GM19025 (cell line): Measurements from ENCODE around the gene YARS1.

Experiments used
- ATAC-seq: cut with Tn5 transposase; IDR thresholded peaks from one replicate; pipeline ENCODE4 v1.9.1; 2021; ENCODE audit warnings: mild to moderate bottlenecking, low read depth, moderate library complexity; ENCODE audit not compliant: unreplicated experiment

The YARS1 gene

GRCh38 chr1:32748926-32749325 is 68.2 kb downstream of the YARS1 start:
- no peak for ATAC-seq

- ATAC-seq, result no peak
These were observed 68.8 kb downstream of the YARS1 start for GRCh38 chr1:32748348-32748747.

GRCh38 chr1:32746130-32746529 is 71.0 kb downstream of the YARS1 start:
- no peak for ATAC-seq

GRCh38 chr1:32744071-32744425 is 73.1 kb downstream of the YARS1 start:
- ATAC-seq, result no peak

DNA sequence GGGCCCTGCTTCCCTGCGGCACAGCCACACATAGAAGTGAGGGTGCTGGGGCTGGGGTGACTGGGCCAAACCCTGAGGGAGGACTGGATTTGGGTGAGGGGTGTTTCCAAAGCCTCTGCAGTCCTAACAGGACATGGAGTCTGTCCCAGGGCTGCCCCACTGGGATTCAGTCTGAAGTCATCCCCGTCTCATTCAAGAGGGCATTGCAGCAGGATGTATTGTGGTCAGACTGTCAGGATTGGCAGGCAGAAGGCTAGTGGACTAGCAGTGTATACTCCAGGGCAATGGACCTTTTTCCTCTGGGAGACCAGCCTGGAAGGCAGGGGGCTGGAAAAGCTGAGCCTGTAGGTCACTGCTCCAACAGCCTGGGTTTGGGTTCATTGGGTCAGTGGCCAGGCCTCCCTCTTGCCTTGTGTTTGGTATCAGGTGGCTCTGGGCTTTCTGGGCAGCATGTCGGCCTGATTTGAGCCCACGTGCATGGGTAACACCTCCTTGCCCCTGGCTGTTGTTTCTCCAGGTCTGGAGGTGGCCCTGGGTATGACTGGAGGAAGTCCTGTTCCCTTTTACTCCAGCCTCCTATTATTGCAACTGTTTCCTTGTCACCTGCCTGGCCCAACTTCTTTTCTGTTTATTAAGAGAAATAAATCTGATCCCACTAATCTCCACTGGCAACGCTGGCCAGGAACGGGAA is 73.6 kb downstream of the YARS1 start:
- ATAC-seq, result no peak

DNA sequence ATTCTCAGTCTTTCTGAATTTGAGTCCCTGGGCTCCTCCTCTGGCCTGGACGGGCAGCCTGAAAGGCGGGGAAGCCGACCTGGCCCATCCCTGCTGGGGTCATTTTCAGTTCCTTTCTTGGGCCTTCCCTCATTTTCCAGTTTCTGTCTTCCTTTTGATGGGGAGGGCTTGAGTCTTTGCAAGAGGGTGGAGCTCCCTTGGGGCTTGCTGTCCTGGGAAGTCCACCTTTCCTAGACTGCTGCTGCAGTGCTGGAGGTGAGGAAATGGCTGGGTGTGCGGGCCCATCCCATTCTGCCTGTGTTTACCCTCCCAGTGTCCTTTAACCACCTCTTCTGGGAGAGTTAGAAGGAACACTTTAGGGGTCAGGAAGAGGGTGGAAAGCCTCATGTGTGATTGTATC is 74.2 kb downstream of the YARS1 start:
- ATAC-seq, result no peak

- ATAC-seq, result no peak
These were observed 74.8 kb downstream of the YARS1 start for GRCh38 chr1:32742199-32742947.

DNA sequence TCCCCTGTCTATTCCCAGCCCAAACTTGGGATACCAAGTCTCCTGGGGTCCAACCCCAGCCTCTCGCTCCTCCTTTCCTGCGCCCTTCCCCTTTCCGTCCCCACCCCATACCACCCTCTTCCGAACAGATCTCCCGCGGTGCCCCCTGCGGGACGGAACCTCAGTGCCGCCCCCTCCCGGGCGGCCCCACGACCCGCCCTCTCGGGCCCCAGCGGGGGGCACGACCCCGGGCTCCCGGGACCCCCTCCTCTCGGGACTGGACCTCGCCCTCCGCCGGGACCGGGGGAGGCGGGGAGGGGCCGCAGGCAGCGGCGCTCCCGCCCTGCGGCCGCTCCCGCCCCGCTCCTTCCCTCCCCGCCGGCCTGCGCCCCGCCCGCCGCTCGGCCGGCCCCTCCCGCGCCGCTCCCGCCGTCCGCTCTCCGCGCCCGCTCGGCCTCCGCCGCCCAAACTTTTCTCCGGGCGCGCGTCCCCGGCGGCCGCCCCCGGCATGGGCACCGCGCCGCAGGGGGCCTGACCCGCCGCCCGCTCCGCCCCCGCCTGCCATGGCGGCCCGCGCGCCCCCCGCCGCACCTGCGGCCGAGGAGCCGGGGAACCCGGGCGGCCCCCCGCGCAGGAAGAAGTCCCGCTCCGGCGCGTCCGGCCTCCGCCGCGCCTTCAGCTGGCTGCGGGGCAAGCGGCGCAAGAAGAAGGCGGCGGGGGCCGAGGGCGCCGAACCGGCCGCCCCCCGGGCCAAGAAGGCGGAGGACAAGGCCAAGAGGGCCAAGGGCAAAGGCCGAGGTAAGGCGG is 75.6 kb downstream of the YARS1 start:
- no peak for ATAC-seq

- ATAC-seq, result no peak
These were observed 76.1 kb downstream of the YARS1 start for GRCh38 chr1:32741059-32741412.

- ATAC-seq, result no peak
These were observed 80.1 kb downstream of the YARS1 start for GRCh38 chr1:32736812-32737791.

- no peak for ATAC-seq
These were observed 83.4 kb downstream of the YARS1 start for GRCh38 chr1:32733582-32734321.

DNA sequence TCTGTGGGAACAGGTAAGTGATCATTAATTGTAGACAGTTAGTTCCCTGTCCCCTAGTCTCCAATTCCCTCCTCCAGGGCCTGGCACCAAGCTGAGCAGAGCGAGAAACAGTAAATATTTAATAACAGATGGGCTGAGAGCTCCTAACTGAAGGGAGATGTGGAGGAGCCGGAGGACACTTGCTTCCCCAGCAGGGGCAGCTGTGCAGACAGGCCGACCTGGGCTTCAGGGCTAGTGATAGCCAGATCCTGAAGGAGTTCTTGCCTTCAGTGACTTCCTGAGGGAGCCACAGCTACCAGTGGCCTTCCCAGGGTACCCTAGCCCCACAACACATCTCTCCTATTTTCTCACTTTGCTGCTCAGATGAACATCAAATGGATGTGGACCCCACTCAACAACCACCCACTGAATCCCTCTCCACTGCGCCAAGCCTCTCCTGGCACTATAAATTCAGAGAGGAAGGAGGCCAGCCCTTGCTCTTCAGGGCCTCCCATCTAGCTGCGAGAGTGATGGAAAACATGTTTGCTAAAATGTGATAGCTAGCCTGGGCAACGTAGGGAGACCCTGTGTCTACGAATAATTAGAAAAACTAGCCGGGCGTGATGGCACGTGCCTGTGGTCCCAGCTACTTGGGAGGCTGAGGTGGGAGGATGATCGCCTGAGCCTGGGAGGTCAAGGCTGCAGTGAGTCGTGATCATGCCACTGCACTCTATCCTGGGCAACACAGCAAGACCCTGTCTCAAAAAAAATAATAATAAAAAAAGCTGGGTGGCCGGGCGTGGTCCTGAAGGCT is 87.7 kb downstream of the YARS1 start:
- no peak for ATAC-seq

- no peak for ATAC-seq
These were observed 88.6 kb downstream of the YARS1 start for GRCh38 chr1:32728413-32729077.

DNA sequence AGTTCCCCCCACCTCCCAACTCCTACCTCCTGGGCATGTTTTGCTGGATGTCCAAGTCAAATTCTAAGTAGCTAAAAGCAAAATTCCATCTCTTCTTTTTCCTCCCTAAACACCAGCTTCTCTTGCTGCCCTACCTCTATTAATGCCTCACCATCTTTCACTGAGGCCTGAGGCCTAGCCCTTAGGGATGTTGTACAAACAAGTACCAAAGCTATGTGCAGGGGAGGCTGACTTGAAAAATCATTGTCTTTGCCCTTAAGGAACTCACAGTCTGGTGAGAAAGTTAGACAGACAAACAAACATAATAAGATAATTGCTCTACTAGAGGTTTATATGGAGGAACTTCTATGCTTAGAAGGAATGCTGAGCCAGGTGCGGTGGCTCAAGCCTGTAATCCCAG is 89.3 kb downstream of the YARS1 start:
- no peak for ATAC-seq

DNA sequence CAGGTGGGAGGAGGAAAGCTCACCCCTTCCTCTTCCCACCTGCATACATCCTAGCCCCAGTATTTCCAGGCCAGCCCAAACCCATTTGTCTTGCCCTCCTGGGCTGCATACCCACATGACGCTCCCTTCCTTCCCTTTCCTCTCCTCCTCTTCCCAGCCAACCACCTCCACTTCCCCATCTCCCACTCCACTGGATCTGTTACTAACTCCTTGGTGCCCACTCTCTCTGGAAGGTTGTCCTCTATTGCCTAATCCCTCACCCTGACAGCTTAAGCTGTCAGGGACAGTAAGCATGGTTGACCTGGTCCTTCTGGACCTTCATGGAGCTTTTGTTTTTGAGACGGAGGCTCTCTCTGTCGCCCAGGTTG is 91.6 kb downstream of the YARS1 start:
- ATAC-seq, result no peak
